Testis (tissue), 2 donors: ENCODE results near the gene SEMA5A.

ENCODE experiments used
- POLR2A ChIP-seq: fragments of 450-650 bp; IDR thresholded peaks from one replicate; pipeline ENCODE4 v1.6.1; 2017; ENCODE audit warnings: antibody characterized with exemption, mild to moderate bottlenecking, moderate library complexity
- TF ChIP-seq, protein P1 (sequence below), 3 experiments: fragments of 450-650 bp in 2 of 3; fragments of 200-600 bp in 1 of 3; sonication (generic) in 1 of 3; IDR thresholded peaks; one replicate each; pipeline ENCODE4 v1.5.1; 2016 to 2019; ENCODE audit warnings: antibody characterized with exemption in 3 of 3, mild to moderate bottlenecking in 2 of 3, moderate library complexity in 1 of 3

DNA sequence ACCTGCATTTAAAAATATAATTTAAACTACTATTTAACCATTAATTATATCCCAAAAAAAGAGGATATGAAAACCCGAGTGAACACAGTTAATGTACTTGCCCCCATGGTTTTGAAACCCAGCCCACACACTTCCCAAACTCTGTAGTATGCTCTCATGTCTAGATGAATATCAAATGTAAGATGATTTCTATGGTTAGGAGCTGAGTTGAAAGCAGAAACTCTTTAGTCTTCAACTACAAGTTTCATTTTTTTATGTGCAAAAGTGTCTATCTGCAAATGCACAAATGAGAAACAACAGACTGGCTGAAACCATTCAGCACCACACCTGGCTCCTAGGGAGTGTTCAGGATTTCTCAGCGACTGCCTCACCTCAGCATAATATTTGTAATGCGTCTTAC lies 183.3 kb downstream of the SEMA5A start:
- TF ChIP-seq, protein P1, sequence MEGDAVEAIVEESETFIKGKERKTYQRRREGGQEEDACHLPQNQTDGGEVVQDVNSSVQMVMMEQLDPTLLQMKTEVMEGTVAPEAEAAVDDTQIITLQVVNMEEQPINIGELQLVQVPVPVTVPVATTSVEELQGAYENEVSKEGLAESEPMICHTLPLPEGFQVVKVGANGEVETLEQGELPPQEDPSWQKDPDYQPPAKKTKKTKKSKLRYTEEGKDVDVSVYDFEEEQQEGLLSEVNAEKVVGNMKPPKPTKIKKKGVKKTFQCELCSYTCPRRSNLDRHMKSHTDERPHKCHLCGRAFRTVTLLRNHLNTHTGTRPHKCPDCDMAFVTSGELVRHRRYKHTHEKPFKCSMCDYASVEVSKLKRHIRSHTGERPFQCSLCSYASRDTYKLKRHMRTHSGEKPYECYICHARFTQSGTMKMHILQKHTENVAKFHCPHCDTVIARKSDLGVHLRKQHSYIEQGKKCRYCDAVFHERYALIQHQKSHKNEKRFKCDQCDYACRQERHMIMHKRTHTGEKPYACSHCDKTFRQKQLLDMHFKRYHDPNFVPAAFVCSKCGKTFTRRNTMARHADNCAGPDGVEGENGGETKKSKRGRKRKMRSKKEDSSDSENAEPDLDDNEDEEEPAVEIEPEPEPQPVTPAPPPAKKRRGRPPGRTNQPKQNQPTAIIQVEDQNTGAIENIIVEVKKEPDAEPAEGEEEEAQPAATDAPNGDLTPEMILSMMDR (IDR thresholded peaks at IDR 0.05), result no peak
- TF ChIP-seq POLR2A, result no peak
